Measurements from ENCODE around the gene ACVR1C.

- TF ChIP-seq CTCF (IDR thresholded peaks at IDR 0.05) (no peak), POLR2AphosphoS5 (IDR thresholded peaks at IDR 0.05) (no peak), EP300 (IDR thresholded peaks at IDR 0.05) (no peak)
Measured at GRCh38 chr2:157631861-157632260, 3.2 kb upstream of the ACVR1C start.
